ENCODE results near the gene PLA2G4C. TPM values are rescaled to one million over a fixed set of nuclear protein-coding genes. Genes with fewer than 3 reads are reported as not detected.

Gene PLA2G4C
- total and polyA plus RNA-seq, 2 of the 8 experiments (the other 6 are each of a cell fraction or from before 2014, with no cell fraction given) = 14.9 to 20.5 TPM

DNA sequence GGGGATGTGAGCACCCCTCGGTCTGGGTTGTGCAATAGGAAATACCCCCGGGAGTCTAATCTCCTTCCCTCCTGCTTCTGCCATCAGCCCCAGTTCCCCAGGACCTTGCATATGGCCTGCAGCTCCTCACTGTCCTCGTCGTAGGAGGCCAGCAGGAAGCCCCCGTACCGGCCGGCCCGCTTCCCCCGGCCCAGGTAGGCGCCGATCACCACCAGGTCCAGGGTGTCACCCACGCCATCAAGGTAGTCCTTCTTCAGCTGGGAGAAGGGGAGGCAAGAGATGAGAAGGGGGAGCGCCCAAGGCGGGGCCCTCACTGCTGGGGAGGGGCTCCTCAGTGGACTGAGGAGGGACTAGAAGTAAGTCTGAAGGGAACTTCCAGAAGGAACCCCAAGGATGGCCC is 10.4 kb upstream of the PLA2G4C start:
- no peak overlapping the region for H2AK5ac ChIP-seq (ENCODE audit: low read depth, low read length)
- H4K8ac ChIP-seq (ENCODE audit: extremely low read depth, insufficient read depth, low read length) = no peak overlapping the region
- no peaks in the 10 kb centered on the region for H3K79me2 ChIP-seq (ENCODE audit: control insufficient read depth in 1 of 2, insufficient read depth in 2 of 2, low read length in 2 of 2)
- no peak for TF ChIP-seq HDAC2 (IDR thresholded peaks at IDR 0.05; ENCODE audit: borderline replicate concordance in 1 of 2, low read depth in 2 of 2, low read length in 2 of 2)
- no peak for TF ChIP-seq HDAC6 (IDR thresholded peaks at IDR 0.05; ENCODE audit: low read depth, low read length)
- TF ChIP-seq CTBP2 (IDR thresholded peaks at IDR 0.05; ENCODE audit: borderline replicate concordance, insufficient read depth, insufficient read length, low read length) = no peak
- no peak for TF ChIP-seq E2F6 (IDR thresholded peaks at IDR 0.05)
- no peak for TF ChIP-seq KDM1A (IDR thresholded peaks at IDR 0.05; ENCODE audit: borderline replicate concordance, low read length)
- TF ChIP-seq POLR2A (IDR thresholded peaks at IDR 0.05; ENCODE audit: control extremely low read depth in 1 of 2, low read depth in 2 of 2, low read length in 2 of 2) = no peak
- no peak for TF ChIP-seq ZNF274 (IDR thresholded peaks at IDR 0.05; ENCODE audit: borderline replicate concordance, extremely low read depth, low read length)
- TF ChIP-seq, protein P1, sequence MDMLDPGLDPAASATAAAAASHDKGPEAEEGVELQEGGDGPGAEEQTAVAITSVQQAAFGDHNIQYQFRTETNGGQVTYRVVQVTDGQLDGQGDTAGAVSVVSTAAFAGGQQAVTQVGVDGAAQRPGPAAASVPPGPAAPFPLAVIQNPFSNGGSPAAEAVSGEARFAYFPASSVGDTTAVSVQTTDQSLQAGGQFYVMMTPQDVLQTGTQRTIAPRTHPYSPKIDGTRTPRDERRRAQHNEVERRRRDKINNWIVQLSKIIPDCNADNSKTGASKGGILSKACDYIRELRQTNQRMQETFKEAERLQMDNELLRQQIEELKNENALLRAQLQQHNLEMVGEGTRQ (IDR thresholded peaks at IDR 0.05; ENCODE audit: low read length) = no peak
- no peak for TF ChIP-seq MAX (IDR thresholded peaks at IDR 0.05)
- FAIRE-seq = no peak
- H3K23me2 ChIP-seq (ENCODE audit: low read depth, low read length) = no peaks in the 10 kb centered on the region
- H3K9ac ChIP-seq (replicated peaks in 1 of 4; ENCODE audit: extremely low read depth in 1 of 4, low read depth in 3 of 4, low read length in 3 of 4) = no peak overlapping the region
- H4K5ac ChIP-seq (ENCODE audit: insufficient read length, low read depth, low read length) = no peak overlapping the region
- no peaks in the 10 kb centered on the region for H3K79me1 ChIP-seq (ENCODE audit: low read depth, low read length)
- H2BK12ac ChIP-seq (ENCODE audit: low read depth, low read length) = no peak overlapping the region
- no peak overlapping the region for H4K91ac ChIP-seq (replicated peaks; ENCODE audit: insufficient read length, low read length)
- no peak overlapping the region for H2BK5ac ChIP-seq (ENCODE audit: low read depth, low read length)
- no peak overlapping the region for H3K27ac ChIP-seq (ENCODE audit: low read depth, low read length)
- no peak overlapping the region for H2BK120ac ChIP-seq (replicated peaks; ENCODE audit: low read depth, low read length)
- H2BK15ac ChIP-seq (ENCODE audit: low read length) = no peak overlapping the region
- no peak overlapping the region for H3K56ac ChIP-seq (replicated peaks; ENCODE audit: insufficient read length, low read depth, low read length)
- WGBS, 2 experiments (ENCODE audit: extremely low coverage in 1 of 2, insufficient coverage in 1 of 2, insufficient read length in 1 of 2, insufficient replicate concordance in 2 of 2, low coverage in 1 of 2, low lambda C conversion rate in 2 of 2, missing lambda C conversion rate in 1 of 2) = 88% methylated on average over 10 of the region's 14 CpGs; no CpG with 5 or more reads in 1 of the 2 experiments
- no peak overlapping the region for H3K4ac ChIP-seq (replicated peaks; ENCODE audit: insufficient read length, low read depth, low read length)
- H3K23ac ChIP-seq (ENCODE audit: insufficient read length) = no peak overlapping the region
- no peaks in the 10 kb centered on the region for H3K4me1 ChIP-seq (replicated peaks in 1 of 4; ENCODE audit: control insufficient read depth in 3 of 4, insufficient read depth in 4 of 4, low read length in 3 of 4)
- H3K14ac ChIP-seq (ENCODE audit: insufficient read length) = no peak overlapping the region
- no peaks in the 10 kb centered on the region for H4K20me1 ChIP-seq (replicated peaks in 1 of 2; ENCODE audit: control insufficient read depth in 1 of 2, insufficient read depth in 2 of 2, low read length in 2 of 2)
- H3K27me3 ChIP-seq (replicated peaks in 1 of 4; ENCODE audit: control insufficient read depth in 3 of 4, extremely low read depth in 1 of 4, insufficient read depth in 3 of 4, low read length in 3 of 4) = no peaks in the 10 kb centered on the region
- H3K4me2 ChIP-seq (ENCODE audit: insufficient read depth in 1 of 2, low read depth in 2 of 2, low read length in 2 of 2) = no peak overlapping the region
- H3K4me3 ChIP-seq (ENCODE audit: extremely low read depth in 1 of 4, insufficient read depth in 2 of 4, low read depth in 3 of 4, low read length in 4 of 4) = no peak overlapping the region
- ChIA-PET CTCF (ENCODE audit: partially characterized antibody) (interaction anchor here (1.4 to 5.9 kb wide), 5 partner anchors 10 to 32 kb away, joined by 4 to 49 read pairs (median 9); partner anchors contain the start of gene PLA2G4C), POLR2A (ENCODE audit: partially characterized antibody) (no interaction called here)
- H3K18ac ChIP-seq (ENCODE audit: extremely low read depth, low read length) = no peak overlapping the region
- no peak overlapping the region for H2AFZ ChIP-seq (ENCODE audit: low read length)
- no peaks in the 10 kb centered on the region for H3K9me3 ChIP-seq (ENCODE audit: insufficient read depth in 2 of 2, low read depth in 1 of 2, low read length in 1 of 2)
- H3K36me3 ChIP-seq (ENCODE audit: control insufficient read depth in 2 of 4, insufficient read depth in 4 of 4, low read length in 3 of 4) = peaks cover 15 to 51% (median 23%) of the 10 kb centered on the region in 4 experiments
- no peak overlapping the region for H2BK20ac ChIP-seq (ENCODE audit: low read length)
- DNase-seq (ENCODE audit: low read depth in 1 of 2, low spot score in 2 of 2) = no peak
